Testis (tissue), 2 donors: ENCODE measurements around the gene MYH13.

Source experiments
- CTCF ChIP-seq, 3 experiments: fragments of 450-650 bp in 2 of 3; fragments of 200-600 bp in 1 of 3; sonication (generic) in 1 of 3; IDR thresholded peaks; one replicate each; pipeline ENCODE4 v1.5.1; 2016 to 2019; ENCODE audit warnings: antibody characterized with exemption in 3 of 3, mild to moderate bottlenecking in 2 of 3, moderate library complexity in 1 of 3
- POLR2A ChIP-seq: fragments of 450-650 bp; IDR thresholded peaks from one replicate; pipeline ENCODE4 v1.6.1; 2017; ENCODE audit warnings: antibody characterized with exemption, mild to moderate bottlenecking, moderate library complexity

DNA sequence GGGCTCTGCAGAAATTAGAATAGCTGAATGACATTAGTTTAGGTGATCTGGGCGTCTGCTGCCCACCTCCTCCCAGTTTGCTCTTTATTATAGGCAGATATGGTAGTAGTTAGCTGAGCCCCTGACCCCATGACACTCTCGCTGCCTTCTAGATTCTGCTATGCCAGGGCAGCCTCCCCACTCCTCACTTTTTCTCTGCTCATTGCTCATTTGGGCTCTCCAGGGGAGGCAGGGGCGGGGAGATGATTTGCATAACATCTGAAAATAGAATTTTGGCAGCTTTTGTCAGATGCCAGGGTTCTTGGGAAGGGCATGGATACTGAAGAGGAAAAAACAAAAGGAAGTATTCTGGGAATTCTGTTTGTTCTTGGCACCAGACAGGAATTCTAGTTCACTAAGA is 96.4 kb downstream of the MYH13 start:
- TF ChIP-seq CTCF (IDR thresholded peaks at IDR 0.05) (no peak), POLR2A (no peak)
